Measurements from ENCODE around the gene ATP1A1. TPM values are rescaled to one million over a fixed set of nuclear protein-coding genes. Genes with fewer than 3 reads are reported as not detected.

Gene ATP1A1
- total RNA-seq, 1 donor from 2014 or later: 240 TPM

DNA sequence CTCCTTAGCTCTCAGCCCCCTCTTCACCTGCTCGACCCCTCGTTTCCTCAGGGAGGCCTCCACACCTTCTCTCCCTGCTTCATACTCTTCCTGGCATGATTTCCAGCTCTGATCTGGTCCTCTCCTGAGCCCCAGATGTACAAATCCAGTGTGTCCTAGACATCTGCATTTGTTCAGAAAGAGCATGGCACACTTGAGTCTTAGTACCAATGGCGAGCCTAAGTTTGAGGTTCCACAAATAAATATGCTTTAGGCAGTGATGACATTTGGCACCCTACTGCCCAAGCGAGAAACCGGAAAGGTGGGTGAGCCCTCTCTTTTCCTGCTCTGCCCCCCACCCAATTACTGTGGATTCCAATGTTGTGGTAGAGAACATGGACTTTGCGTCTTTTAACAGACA, 34.0 kb downstream of the ATP1A1 start:
- Mint-ChIP-seq H3K4me1 (ENCODE audit: low read depth) (peaks cover 21% of the 10 kb centered on the region), H3K36me3 (ENCODE audit: low read depth) (peaks cover 53% of the 10 kb centered on the region), H3K27ac (peak overlapping the region; percentile 47), H3K9me3 (no peaks in the 10 kb centered on the region), H3K27me3 (ENCODE audit: insufficient read depth) (no peaks in the 10 kb centered on the region), H3K4me3 (no peak overlapping the region)
- intact Hi-C loops (cut with micrococcal nuclease): no loop called here
- no peak for DNase-seq (ENCODE audit: low spot score)

DNA sequence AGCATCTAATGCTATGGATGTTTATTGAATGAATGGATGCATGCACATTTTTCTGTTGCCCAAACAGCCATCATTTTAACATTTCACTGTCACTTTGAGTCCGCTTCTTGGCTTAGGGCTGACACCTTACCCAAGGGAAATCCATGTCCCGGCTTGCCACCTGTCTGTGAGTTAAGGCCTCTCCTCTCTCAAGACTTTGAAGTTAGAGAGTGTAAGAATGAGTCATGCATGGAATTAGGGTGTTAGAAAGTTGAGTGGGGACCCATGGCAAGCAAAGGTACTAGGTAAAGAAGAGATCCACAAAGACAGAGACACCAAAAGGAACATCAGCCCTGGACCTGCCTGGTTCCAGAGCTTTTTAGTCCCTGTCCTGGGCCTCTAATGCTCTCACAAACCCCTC, 35.1 kb downstream of the ATP1A1 start:
- H3K36me3 Mint-ChIP-seq (ENCODE audit: low read depth): peaks cover 47% of the 10 kb centered on the region
- H3K27me3 Mint-ChIP-seq (ENCODE audit: insufficient read depth): no peaks in the 10 kb centered on the region
- peaks cover 19% of the 10 kb centered on the region for H3K4me1 Mint-ChIP-seq (ENCODE audit: low read depth)
- no peaks in the 10 kb centered on the region for H3K9me3 Mint-ChIP-seq
- DNase-seq (ENCODE audit: low spot score): no peak
- no peak overlapping the region for H3K27ac Mint-ChIP-seq
- intact Hi-C loops (cut with micrococcal nuclease): no loop called here
- no peak overlapping the region for H3K4me3 Mint-ChIP-seq

DNA sequence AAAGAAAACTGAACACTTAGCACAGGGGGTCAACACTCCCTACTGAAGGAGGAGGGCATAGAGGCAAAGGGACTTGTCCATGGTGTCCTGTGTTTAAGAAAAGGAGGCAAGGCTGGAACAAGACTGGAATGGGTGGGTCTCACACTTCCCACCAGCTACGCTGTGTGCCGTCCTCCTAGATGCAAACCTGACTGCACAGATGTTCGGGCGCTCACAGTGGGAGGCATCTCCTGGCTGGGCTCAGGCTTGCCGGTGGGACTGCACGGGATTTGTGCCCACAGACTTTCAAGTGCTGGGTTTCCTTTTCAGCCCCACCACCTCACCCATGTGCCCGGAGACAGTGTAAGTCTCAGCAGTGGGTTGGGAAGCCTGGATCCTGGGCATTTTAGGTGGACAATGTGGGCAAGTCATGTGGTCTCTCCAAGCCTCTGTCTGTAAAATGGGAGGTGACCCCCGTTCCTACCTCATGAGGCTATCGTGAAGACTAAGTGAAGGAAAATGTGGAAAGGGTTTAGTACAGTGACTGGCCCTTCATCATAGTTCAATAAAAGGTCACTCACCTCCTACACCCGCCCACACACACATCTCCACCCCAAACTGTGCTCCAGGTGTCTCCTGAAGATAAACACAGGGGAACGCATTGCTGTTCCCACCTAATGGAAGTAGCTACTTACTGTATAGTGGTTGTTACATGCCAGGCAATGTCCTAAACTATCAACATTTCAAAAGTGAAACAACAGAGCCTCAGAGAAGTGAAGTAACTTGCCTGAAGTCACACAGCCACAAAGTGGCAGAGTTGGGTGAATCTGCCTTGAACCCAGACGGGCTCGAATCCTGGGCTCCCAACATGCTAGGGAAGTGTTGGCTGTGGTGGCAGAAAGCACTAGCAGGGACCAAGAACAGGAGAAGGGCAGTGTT, 36.0 kb downstream of the ATP1A1 start:
- Mint-ChIP-seq H3K36me3 (ENCODE audit: low read depth) (peaks cover 44% of the 10 kb centered on the region), H3K4me1 (ENCODE audit: low read depth) (peaks cover 26% of the 10 kb centered on the region), H3K27ac (no peak overlapping the region), H3K27me3 (ENCODE audit: insufficient read depth) (no peaks in the 10 kb centered on the region), H3K9me3 (no peaks in the 10 kb centered on the region), H3K4me3 (no peak overlapping the region)
- intact Hi-C loops (cut with micrococcal nuclease): no loop called here
- DNase-seq (ENCODE audit: low spot score): no peak

DNA sequence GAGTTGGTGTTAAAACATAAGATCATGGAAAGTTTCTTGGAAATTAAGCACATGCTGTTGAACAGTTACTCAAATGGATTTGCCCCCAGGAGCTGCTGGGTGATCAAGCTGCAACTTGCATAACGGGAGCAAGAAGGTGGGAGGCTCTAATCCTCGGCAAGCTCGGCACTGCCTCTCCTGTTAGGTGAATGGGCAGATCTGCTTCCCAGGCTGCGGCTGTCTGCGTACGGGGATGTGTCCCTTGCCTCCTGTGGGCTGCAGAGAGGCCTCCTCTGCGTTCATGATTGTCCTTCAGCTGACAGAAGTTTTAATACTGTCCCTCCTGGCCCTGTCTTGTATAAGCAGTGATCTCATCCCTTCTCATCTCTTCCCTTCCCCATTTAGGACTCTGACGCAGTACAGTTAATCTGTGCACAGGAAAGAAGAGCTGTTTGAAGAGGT, 36.7 kb downstream of the ATP1A1 start:
- Mint-ChIP-seq H3K9me3 (no peaks in the 10 kb centered on the region), H3K36me3 (ENCODE audit: low read depth) (peaks cover 40% of the 10 kb centered on the region), H3K4me3 (no peak overlapping the region), H3K4me1 (ENCODE audit: low read depth) (peaks cover 31% of the 10 kb centered on the region), H3K27me3 (ENCODE audit: insufficient read depth) (no peaks in the 10 kb centered on the region), H3K27ac (no peak overlapping the region)
- DNase-seq (ENCODE audit: low spot score): no peak
- intact Hi-C loops (cut with micrococcal nuclease): no loop called here

DNA sequence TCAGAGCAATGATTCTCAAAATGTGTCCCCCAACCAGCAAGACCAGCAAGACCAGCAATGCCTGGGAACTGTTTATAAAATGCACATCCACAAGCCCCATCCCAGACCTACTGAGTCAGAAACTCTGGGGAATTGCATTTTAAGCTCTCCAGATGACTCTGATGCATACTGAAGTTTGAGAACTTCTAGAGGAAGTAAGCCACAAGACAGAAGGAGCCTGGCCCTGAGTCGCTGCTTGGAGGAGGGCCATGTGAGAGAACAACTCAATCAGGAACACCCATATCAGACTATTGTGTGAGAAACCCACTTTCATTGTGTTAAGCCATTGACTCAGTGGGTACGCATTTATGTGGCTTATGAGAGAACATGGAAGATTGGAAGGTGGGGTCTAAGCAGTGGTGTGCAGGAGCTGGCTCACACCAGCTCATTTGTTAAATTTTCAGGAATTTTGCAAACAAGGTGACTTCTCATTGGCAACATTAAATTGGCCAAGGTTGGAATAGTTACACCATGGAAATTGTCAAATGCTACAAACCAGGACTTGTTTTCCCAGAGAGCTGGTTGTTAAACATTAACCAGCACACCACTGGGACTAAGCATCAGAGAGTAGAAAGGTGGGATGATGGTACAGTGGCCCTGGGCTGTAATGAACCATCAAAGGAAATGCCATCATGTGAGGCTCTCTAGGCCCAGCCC, 38.9 kb downstream of the ATP1A1 start:
- H3K27ac Mint-ChIP-seq: no peak overlapping the region
- no peak for DNase-seq (ENCODE audit: low spot score)
- H3K9me3 Mint-ChIP-seq: no peaks in the 10 kb centered on the region
- H3K4me1 Mint-ChIP-seq (ENCODE audit: low read depth): peaks cover 49% of the 10 kb centered on the region
- no peak overlapping the region for H3K4me3 Mint-ChIP-seq
- H3K27me3 Mint-ChIP-seq (ENCODE audit: insufficient read depth): no peaks in the 10 kb centered on the region
- H3K36me3 Mint-ChIP-seq (ENCODE audit: low read depth): peaks cover 27% of the 10 kb centered on the region
- intact Hi-C loops (cut with micrococcal nuclease): no loop called here

DNA sequence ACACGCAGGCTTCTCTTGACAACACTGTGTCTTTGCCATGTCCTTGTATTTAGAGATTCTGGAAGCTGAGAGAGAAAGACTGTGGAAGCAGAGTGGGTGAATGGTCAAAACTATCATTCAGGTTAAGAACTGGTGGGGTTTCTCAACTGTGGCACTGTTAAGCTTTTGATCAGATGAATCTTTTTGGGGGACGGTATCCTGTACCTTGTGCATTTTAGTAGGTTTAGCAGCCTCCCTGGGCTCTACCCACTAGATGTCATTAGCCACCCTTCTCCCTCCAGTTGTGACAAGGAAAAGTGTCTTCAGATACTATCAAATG, 39.4 kb downstream of the ATP1A1 start:
- H3K27me3 Mint-ChIP-seq (ENCODE audit: insufficient read depth): no peaks in the 10 kb centered on the region
- intact Hi-C loops (cut with micrococcal nuclease): no loop called here
- no peak for DNase-seq (ENCODE audit: low spot score)
- no peak overlapping the region for H3K27ac Mint-ChIP-seq
- peaks cover 22% of the 10 kb centered on the region for H3K36me3 Mint-ChIP-seq (ENCODE audit: low read depth)
- peaks cover 54% of the 10 kb centered on the region for H3K4me1 Mint-ChIP-seq (ENCODE audit: low read depth)
- no peak overlapping the region for H3K4me3 Mint-ChIP-seq
- no peaks in the 10 kb centered on the region for H3K9me3 Mint-ChIP-seq

DNA sequence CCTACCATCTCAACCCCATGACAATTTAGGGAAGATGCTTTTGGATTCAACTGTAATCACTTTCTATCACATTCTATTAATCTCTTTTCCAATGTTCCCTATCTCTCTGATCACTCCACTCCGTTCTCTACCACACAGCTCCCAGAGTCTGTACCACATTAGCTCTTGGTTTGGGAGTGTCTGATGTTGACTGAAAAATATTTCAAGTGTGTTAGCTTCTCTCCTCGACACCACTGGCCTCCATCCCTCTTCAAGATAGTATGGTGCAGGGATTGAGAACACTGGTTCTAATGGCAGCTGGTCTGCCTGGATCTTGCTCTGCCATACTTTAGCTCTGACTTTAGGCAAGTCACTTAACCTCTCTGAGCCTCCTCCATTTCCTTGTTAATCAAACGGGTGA, 39.9 kb downstream of the ATP1A1 start:
- H3K27ac Mint-ChIP-seq: no peak overlapping the region
- peaks cover 18% of the 10 kb centered on the region for H3K36me3 Mint-ChIP-seq (ENCODE audit: low read depth)
- no peak overlapping the region for H3K4me3 Mint-ChIP-seq
- no peaks in the 10 kb centered on the region for H3K9me3 Mint-ChIP-seq
- DNase-seq (ENCODE audit: low spot score): no peak
- H3K4me1 Mint-ChIP-seq (ENCODE audit: low read depth): peaks cover 56% of the 10 kb centered on the region
- intact Hi-C loops (cut with micrococcal nuclease): no loop called here
- H3K27me3 Mint-ChIP-seq (ENCODE audit: insufficient read depth): no peaks in the 10 kb centered on the region

DNA sequence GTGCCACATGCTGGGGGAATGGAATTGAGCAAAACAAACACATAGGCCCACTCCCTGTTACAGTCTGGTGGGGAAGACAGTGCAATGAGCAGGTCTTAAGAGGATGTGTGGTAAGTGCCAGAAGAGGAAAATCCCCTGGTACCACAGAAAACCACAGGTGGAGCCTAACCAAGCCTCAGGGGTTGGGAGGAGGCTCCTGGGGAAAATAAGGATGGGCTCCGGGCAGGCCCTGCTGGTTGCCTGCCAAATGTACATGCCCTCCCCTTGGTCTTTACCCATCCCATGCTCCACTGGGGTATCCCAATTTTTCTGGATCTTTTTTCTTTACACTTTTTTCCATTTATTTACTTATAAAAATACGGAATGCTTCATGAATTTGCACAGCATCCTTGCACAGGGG, 40.4 kb downstream of the ATP1A1 start:
- no peak for DNase-seq (ENCODE audit: low spot score)
- Mint-ChIP-seq H3K4me3 (no peak overlapping the region), H3K36me3 (ENCODE audit: low read depth) (peaks cover 14% of the 10 kb centered on the region), H3K9me3 (no peaks in the 10 kb centered on the region), H3K27ac (no peak overlapping the region), H3K4me1 (ENCODE audit: low read depth) (peaks cover 54% of the 10 kb centered on the region), H3K27me3 (ENCODE audit: insufficient read depth) (no peaks in the 10 kb centered on the region)
- intact Hi-C loops (cut with micrococcal nuclease): no loop called here

DNA sequence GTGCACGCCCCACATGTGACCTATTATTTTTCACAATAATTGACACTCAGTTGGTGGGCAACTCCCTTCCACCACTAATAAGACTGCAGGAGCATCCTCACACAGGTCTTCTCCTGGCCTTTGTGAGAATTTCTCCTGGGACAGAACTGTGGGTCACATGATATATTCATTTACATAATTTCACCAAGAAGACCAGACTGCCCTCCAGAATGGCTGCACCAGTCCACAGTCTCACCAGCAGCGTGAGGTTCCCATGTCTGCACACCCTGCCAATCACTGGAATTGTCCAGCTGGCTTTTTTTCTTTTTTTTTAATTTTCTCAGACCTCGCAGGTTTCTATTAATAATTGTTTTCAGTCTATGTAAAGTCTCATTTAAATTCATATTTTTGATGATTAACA, 41.3 kb downstream of the ATP1A1 start:
- Mint-ChIP-seq H3K4me1 (ENCODE audit: low read depth) (peaks cover 57% of the 10 kb centered on the region), H3K27me3 (ENCODE audit: insufficient read depth) (peaks cover 3% of the 10 kb centered on the region), H3K36me3 (ENCODE audit: low read depth) (peaks cover 16% of the 10 kb centered on the region), H3K27ac (no peak overlapping the region), H3K4me3 (no peak overlapping the region), H3K9me3 (no peaks in the 10 kb centered on the region)
- intact Hi-C loops (cut with micrococcal nuclease): no loop called here
- DNase-seq (ENCODE audit: low spot score): no peak

DNA sequence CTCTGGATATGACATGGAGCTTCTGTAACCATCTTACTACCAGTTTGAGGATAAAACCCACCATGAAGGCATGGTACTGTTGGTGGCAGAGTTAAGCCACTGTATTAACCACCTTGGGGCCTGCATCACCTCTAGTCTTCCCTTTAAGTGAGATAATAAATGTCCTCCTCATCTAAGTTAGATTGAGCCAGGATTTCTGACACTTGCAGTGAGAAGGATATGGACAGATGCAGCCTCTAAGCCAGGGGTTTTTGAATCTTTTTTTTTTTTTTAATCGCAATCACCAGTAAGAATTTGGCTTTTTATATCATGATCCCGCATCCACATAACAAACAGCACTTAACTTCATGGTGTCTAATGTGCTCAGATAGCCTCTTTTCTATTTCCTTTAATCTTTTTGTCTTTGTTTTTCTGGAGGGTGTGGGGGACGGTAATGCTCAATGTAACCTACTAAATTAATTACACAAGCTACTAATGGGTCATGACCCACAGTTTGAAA, 42.2 kb downstream of the ATP1A1 start:
- Mint-ChIP-seq H3K27ac (no peak overlapping the region), H3K36me3 (ENCODE audit: low read depth) (peaks cover 12% of the 10 kb centered on the region), H3K27me3 (ENCODE audit: insufficient read depth) (peaks cover 3% of the 10 kb centered on the region), H3K4me1 (ENCODE audit: low read depth) (peaks cover 57% of the 10 kb centered on the region), H3K4me3 (no peak overlapping the region), H3K9me3 (no peaks in the 10 kb centered on the region)
- DNase-seq (ENCODE audit: low spot score): no peak
- intact Hi-C loops (cut with micrococcal nuclease): loop anchor here (5.0 kb wide), 3 partner anchors 72 to 248 kb away; no protein-coding TSS in a partner anchor

DNA sequence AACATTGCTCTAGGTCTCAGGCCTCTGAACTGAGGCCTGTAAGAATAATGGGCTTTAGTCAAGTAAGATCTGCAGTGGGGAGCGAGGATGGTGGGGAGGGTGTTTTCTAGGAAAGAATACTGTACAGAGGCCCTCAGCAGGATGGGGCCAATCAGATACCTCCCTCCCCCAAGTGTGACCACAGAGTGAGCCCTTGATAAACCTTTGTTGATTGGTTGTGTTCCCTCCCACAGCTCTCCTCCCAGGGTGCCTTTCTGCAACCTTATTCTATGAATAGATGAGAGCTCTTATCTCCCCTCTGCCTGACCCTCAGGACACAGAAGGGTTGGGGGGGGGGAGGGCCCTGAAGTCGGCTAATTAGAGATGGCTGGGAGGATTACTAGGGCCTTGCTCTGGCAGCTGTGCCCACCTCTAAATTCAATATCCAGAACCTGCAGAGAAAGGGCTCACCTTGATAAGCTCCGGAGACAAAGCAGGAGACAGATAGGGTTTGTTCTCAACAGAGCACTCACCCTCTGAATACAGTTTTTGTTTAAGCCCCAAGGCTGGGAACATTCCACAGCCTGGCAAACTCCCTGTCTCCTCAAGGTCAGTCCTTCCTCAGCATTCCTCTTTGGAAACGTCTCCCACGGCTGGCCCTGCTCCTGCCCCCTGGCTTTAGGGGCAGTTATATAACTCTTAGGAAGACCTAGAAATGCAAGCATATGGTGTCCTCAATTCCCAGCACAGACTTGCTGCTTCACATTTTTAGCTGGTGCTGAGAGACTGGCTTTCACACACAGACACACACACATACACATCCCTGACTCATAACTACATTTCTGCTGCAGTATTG, 42.9 kb downstream of the ATP1A1 start:
- intact Hi-C loops (cut with micrococcal nuclease): loop anchor here (5.0 kb wide), 3 partner anchors 71 to 249 kb away; no protein-coding TSS in a partner anchor
- peaks cover 3% of the 10 kb centered on the region for H3K27me3 Mint-ChIP-seq (ENCODE audit: insufficient read depth)
- DNase-seq (ENCODE audit: low spot score): no peak
- H3K36me3 Mint-ChIP-seq (ENCODE audit: low read depth): peaks cover 12% of the 10 kb centered on the region
- H3K9me3 Mint-ChIP-seq: no peaks in the 10 kb centered on the region
- peaks cover 64% of the 10 kb centered on the region for H3K4me1 Mint-ChIP-seq (ENCODE audit: low read depth)
- no peak overlapping the region for H3K4me3 Mint-ChIP-seq
- H3K27ac Mint-ChIP-seq: no peak overlapping the region

DNA sequence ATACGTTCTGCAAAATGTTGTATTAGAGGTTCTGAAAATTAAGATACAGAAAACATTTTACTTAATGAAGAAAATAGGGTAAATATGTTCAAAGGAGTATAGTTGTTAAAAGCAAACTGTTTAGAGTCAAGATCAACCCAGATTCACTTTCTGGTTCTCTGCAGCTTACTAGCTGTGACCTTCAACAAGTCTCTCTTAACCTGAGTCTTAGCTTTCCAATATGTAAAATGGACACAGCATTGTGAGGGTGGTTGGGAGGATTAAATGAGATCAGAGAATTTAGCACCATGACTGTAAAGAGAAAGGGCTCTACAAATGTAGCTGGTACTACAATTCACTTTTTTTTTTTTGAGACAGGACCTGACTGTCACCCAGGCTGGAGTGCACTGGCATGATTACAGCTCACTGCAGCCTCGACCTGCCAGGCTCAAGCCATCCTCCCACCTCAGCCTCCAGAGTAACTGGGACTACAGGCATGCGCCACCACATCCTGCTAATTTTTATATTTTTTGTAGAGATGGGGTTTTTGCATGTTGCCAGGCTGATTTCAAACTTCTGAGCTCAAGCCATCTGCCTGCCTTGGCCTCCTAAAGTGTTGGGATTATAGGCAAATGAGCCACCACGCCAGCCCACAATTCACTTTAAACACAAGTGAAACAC, 43.9 kb downstream of the ATP1A1 start:
- Mint-ChIP-seq H3K36me3 (ENCODE audit: low read depth) (peaks cover 12% of the 10 kb centered on the region), H3K9me3 (no peaks in the 10 kb centered on the region), H3K27me3 (ENCODE audit: insufficient read depth) (peaks cover 6% of the 10 kb centered on the region), H3K27ac (peak overlapping the region; percentile 80), H3K4me3 (peak overlapping the region; percentile 90), H3K4me1 (ENCODE audit: low read depth) (peaks cover 65% of the 10 kb centered on the region)
- DNase-seq (ENCODE audit: low spot score): no peak
- intact Hi-C loops (cut with micrococcal nuclease): loop anchor here (5.0 kb wide), 3 partner anchors 70 to 250 kb away; no protein-coding TSS in a partner anchor
